ENCODE data around the gene SHROOM3. TPM values are rescaled to one million over a fixed set of nuclear protein-coding genes. Genes with fewer than 3 reads are reported as not detected.

SHROOM3 gene
- total RNA-seq, 6 experiments from 2014 or later: 39.1 to 98.7 (median 40.9) TPM

- Mint-ChIP-seq H3K9me3 (no peaks in the 10 kb centered on the region), H3K4me3 (peak overlapping the region; percentile 23; the same call in 1 of the 2 replicates), H3K27me3 (ENCODE audit: insufficient read depth) (no peaks in the 10 kb centered on the region; the same call in 1 of the 2 replicates), H3K4me1 (ENCODE audit: low read depth) (peaks cover 92% of the 10 kb centered on the region), H3K36me3 (ENCODE audit: low read depth) (peaks cover 45% of the 10 kb centered on the region), H3K27ac (peak overlapping the region; percentile 94)
- no peak for DNase-seq
- no peak for TF ChIP-seq CTCF (IDR thresholded peaks at IDR 0.05)
Observed at GRCh38 chr4:76705472-76705871, 270.4 kb downstream of the SHROOM3 start.

DNA sequence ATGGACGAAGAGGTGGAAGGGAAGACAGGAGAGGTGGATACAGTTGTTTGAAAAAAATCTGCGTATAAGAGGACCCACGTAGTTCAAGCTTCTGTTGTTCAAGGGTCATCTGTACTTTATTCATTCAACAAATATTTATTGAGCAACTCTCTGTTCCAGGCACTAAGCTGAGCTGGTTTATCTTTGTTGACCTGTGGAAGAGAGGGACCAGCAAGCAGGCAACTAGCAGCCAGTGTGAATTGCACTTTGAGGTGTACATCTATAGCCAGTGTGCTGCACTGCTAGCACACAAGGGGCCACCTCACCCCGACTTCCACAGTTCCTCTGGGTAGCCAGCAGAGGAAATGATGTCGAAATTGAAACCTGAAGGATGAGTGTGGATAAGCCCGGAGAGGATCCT lies 271.6 kb downstream of the SHROOM3 start:
- H3K4me3 Mint-ChIP-seq: no peak overlapping the region; the same call in 1 of the 2 replicates
- H3K4me1 Mint-ChIP-seq (ENCODE audit: low read depth): peaks cover 84% of the 10 kb centered on the region

DNA sequence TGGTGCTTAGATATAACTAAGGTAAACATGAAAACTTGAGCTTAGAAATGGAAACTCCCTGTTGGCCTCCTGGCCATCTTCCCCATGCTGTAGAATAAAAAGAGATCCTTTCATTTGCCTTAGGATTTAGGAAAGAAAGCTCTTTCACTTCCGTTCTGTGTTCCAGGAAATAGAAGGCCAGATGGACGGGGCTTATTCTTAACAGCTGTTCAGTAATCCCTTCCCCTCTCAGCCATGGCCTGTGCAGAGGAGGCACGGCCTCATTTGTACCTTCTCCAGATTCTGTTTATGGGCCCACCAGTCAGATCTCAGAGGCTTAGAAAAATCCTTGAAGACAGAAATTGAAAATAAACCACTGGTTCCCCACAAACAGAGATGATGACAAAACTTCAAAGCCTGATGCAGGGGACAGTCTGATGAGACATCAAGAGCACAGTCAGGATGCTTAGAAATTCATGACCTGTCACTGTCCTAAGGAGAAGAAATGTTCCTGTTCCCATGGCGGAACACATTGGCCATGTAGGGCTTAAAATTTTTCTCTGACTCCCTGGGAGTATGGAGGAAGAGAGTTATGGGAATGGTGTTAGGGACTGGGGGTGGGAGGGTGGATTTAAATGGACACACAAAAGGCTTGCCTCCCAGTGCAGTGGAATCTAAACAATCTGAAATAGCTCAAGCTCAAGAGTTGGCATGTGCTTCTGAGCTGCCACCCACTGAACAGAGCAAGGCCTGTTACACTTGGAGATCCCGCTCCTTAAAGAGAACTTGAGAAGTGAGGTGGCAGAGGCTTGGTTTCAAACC lies 274.1 kb downstream of the SHROOM3 start:
- peak overlapping the region; percentile 69 for H3K27ac Mint-ChIP-seq
- DNase-seq: no peak

More for the DNA sequence above, 271.6 kb downstream of the SHROOM3 start:
- Mint-ChIP-seq H3K9me3 (no peaks in the 10 kb centered on the region), H3K27ac (peak overlapping the region; percentile 94), H3K36me3 (ENCODE audit: low read depth) (peaks cover 55% of the 10 kb centered on the region), H3K27me3 (ENCODE audit: insufficient read depth) (no peaks in the 10 kb centered on the region; the same call in 1 of the 2 replicates)
- DNase-seq: no peak
- TF ChIP-seq CTCF (IDR thresholded peaks at IDR 0.05): no peak

GRCh38 chr4:76709772-76710090 lies 274.7 kb downstream of the SHROOM3 start:
- peak overlapping the region; percentile 69; the same call in 1 of the 2 replicates for H3K27ac Mint-ChIP-seq

More for the DNA sequence above, 274.1 kb downstream of the SHROOM3 start:
- peaks cover 76% of the 10 kb centered on the region for H3K4me1 Mint-ChIP-seq (ENCODE audit: low read depth)
- peak overlapping the region; percentile 14; the same call in 1 of the 2 replicates for H3K4me3 Mint-ChIP-seq
- H3K36me3 Mint-ChIP-seq (ENCODE audit: low read depth): peaks cover 66% of the 10 kb centered on the region
- no peak for TF ChIP-seq CTCF (IDR thresholded peaks at IDR 0.05)
- H3K27me3 Mint-ChIP-seq (ENCODE audit: insufficient read depth): no peaks in the 10 kb centered on the region; the same call in 1 of the 2 replicates
- H3K9me3 Mint-ChIP-seq: no peaks in the 10 kb centered on the region

GRCh38 chr4:76712564-76712963 lies 277.5 kb downstream of the SHROOM3 start:
- H3K4me1 Mint-ChIP-seq (ENCODE audit: low read depth): peaks cover 76% of the 10 kb centered on the region
- no peak for TF ChIP-seq CTCF (IDR thresholded peaks at IDR 0.05)
- no peak for DNase-seq
- no peak overlapping the region for H3K4me3 Mint-ChIP-seq
- no peaks in the 10 kb centered on the region; the same call in 1 of the 2 replicates for H3K27me3 Mint-ChIP-seq (ENCODE audit: insufficient read depth)
- H3K27ac Mint-ChIP-seq: peak overlapping the region; percentile 39; the same call in 1 of the 2 replicates
- H3K36me3 Mint-ChIP-seq (ENCODE audit: low read depth): peaks cover 73% of the 10 kb centered on the region
- H3K9me3 Mint-ChIP-seq: no peaks in the 10 kb centered on the region

More at GRCh38 chr4:76709772-76710090, 274.7 kb downstream of the SHROOM3 start:
- Mint-ChIP-seq H3K4me3 (peak overlapping the region; percentile 14; the same call in 1 of the 2 replicates), H3K4me1 (ENCODE audit: low read depth) (peaks cover 76% of the 10 kb centered on the region), H3K27me3 (ENCODE audit: insufficient read depth) (no peaks in the 10 kb centered on the region; the same call in 1 of the 2 replicates), H3K9me3 (no peaks in the 10 kb centered on the region), H3K36me3 (ENCODE audit: low read depth) (peaks cover 68% of the 10 kb centered on the region)
- DNase-seq: no peak
- TF ChIP-seq CTCF (IDR thresholded peaks at IDR 0.05): no peak
